Colonic mucosa (tissue), 4 donors: Measurements from ENCODE around the gene SHMT2. TPM values are rescaled to one million over a fixed set of nuclear protein-coding genes. Genes with fewer than 3 reads are reported as not detected.

ENCODE experiments used
- DNase-seq: peaks from one replicate; pipeline ENCODE4 v3.0.0-alpha.2; 2020
- H3K27ac ChIP-seq: fragments of 200-600 bp; one replicate; pipeline ENCODE4 v1.8.0; 2021
- H3K27me3 ChIP-seq: fragments of 200-600 bp; one replicate; pipeline ENCODE4 v1.8.0; 2021
- H3K36me3 ChIP-seq: fragments of 200-600 bp; one replicate; pipeline ENCODE4 v1.8.0; 2021
- H3K4me1 ChIP-seq: fragments of 200-600 bp; one replicate; pipeline ENCODE4 v1.8.0; 2021; ENCODE audit warnings: mild to moderate bottlenecking
- H3K4me3 ChIP-seq: fragments of 200-600 bp; one replicate; pipeline ENCODE4 v1.8.0; 2021
- H3K9ac ChIP-seq, 2 donors: one replicate each; pipeline ENCODE4 v1.7.0; 2013; ENCODE audit warnings: control low read depth in 2 of 2, low read depth in 2 of 2, low read length in 2 of 2
- H3K9me3 ChIP-seq: fragments of 200-600 bp; one replicate; pipeline ENCODE4 v1.8.0; 2021
- intact Hi-C: fragments of 100-400 bp; cut with DNase I; formaldehyde crosslinking; loops from one replicate; pipeline ENCODE4 v1.14.1; 2022
- total RNA-seq, 2 donors: library from RNA; stranded (reverse); fragmentation: NEBNext Ultra II Directional in 1 of 2; extraction: Animal tissue kit (Norgen Biotek cat#: 25700) in 1 of 2; gene quantifications; one replicate each; pipeline ENCODE4 v1.2.1, GENCODE V29; 2021
- TF ChIP-seq, protein P1 (sequence below): fragments of 200-600 bp; IDR thresholded peaks from one replicate; pipeline ENCODE4 v1.8.0; 2022; ENCODE audit warnings: antibody characterized with exemption, mild to moderate bottlenecking
- donor health status: healthy.
- donor health status: DM: no; HTN: no; CAD: no.
- donor health status: DM: no; HTN: no; CAD: no.

The SHMT2 gene
- total RNA-seq, 2 donors from 2014 or later = 69.4 to 160 TPM

DNA sequence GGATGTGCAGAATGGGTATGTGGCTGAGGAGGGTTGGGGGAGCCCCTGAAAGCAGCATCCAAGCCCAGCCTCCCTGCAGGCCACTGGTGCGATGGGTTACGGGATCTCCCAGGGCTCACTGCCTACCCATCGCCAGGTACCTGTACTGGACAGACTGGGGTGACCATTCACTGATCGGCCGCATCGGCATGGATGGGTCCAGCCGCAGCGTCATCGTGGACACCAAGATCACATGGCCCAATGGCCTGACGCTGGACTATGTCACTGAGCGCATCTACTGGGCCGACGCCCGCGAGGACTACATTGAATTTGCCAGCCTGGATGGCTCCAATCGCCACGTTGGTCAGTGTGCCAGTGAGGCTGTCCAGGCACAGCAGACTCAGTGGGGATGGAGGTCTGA, 31.2 kb upstream of the SHMT2 start:
- Histone ChIP-seq H3K36me3 (peaks cover 39% of the 10 kb centered on the region), H3K4me1 (no peaks in the 10 kb centered on the region), H3K27me3 (no peaks in the 10 kb centered on the region), H3K27ac (no peak overlapping the region), H3K4me3 (no peak overlapping the region), H3K9ac (no peak overlapping the region), H3K9me3 (no peaks in the 10 kb centered on the region)
- intact Hi-C loops = no loop called here
- TF ChIP-seq, protein P1, sequence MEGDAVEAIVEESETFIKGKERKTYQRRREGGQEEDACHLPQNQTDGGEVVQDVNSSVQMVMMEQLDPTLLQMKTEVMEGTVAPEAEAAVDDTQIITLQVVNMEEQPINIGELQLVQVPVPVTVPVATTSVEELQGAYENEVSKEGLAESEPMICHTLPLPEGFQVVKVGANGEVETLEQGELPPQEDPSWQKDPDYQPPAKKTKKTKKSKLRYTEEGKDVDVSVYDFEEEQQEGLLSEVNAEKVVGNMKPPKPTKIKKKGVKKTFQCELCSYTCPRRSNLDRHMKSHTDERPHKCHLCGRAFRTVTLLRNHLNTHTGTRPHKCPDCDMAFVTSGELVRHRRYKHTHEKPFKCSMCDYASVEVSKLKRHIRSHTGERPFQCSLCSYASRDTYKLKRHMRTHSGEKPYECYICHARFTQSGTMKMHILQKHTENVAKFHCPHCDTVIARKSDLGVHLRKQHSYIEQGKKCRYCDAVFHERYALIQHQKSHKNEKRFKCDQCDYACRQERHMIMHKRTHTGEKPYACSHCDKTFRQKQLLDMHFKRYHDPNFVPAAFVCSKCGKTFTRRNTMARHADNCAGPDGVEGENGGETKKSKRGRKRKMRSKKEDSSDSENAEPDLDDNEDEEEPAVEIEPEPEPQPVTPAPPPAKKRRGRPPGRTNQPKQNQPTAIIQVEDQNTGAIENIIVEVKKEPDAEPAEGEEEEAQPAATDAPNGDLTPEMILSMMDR = no peak
- no peak for DNase-seq

DNA sequence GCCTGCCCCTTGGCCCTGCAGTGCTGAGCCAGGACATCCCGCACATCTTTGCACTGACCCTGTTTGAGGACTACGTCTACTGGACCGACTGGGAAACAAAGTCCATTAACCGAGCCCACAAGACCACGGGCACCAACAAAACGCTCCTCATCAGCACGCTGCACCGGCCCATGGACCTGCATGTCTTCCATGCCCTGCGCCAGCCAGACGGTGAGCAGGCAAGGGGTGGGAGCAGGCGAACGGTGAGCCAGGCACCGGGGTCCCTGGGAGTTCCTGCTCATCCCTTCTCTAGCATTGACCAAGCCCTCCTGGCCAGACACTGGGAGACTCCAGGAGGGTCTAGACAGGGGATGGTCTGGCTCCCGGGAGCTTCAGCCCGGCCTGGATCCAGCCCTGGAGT, 30.3 kb upstream of the SHMT2 start:
- no peak for DNase-seq
- H3K36me3 ChIP-seq = peaks cover 43% of the 10 kb centered on the region
- TF ChIP-seq, protein P1 = no peak

DNA sequence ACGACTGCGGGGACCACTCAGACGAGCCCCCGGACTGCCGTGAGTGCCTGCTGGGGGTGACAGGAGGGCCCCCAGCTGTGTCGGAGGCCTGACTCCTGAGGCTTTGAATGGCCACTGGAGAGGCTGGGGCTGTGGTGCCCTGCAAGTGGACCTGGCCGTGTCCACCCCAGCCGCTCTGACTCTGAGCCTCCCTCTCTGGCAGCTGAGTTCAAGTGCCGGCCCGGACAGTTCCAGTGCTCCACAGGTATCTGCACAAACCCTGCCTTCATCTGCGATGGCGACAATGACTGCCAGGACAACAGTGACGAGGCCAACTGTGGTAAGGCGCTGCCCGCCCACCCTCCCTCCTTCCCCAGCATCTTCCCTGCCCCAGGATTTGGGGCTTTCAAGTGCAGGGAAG, 29.0 kb upstream of the SHMT2 start:
- no peaks in the 10 kb centered on the region for H3K27me3 ChIP-seq
- peaks cover 37% of the 10 kb centered on the region for H3K36me3 ChIP-seq
- no peaks in the 10 kb centered on the region for H3K4me1 ChIP-seq
- TF ChIP-seq, protein P1 = no peak
- no peaks in the 10 kb centered on the region for H3K9me3 ChIP-seq
- H3K27ac ChIP-seq = no peak overlapping the region
- DNase-seq = no peak
- intact Hi-C loops = no loop called here
- no peak overlapping the region for H3K9ac ChIP-seq
- no peak overlapping the region for H3K4me3 ChIP-seq

More for the DNA sequence above, 30.3 kb upstream of the SHMT2 start:
- Histone ChIP-seq H3K27ac (no peak overlapping the region), H3K9ac (no peak overlapping the region), H3K9me3 (no peaks in the 10 kb centered on the region), H3K27me3 (no peaks in the 10 kb centered on the region), H3K4me1 (no peaks in the 10 kb centered on the region), H3K4me3 (no peak overlapping the region)
- intact Hi-C loops = no loop called here

DNA sequence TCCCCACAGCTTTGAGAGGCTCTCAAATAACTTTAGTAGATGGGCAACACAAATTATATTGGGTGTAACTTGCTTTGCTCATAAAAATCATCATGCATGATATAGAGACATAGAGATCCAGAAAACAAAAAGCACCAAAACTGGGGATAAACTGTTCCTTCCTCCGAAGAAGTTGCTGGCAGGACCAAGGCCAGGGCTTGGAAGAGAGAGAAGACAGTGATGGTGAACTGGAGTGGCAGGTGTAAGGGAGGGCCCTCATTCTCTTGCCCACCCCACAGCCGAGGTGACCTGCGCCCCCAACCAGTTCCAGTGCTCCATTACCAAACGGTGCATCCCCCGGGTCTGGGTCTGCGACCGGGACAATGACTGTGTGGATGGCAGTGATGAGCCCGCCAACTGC, 28.3 kb upstream of the SHMT2 start:
- TF ChIP-seq, protein P1 = no peak
- H3K4me3 ChIP-seq = no peak overlapping the region
- no peak overlapping the region for H3K27ac ChIP-seq
- no peak overlapping the region for H3K9ac ChIP-seq
- no peaks in the 10 kb centered on the region for H3K9me3 ChIP-seq
- peaks cover 35% of the 10 kb centered on the region for H3K36me3 ChIP-seq
- H3K27me3 ChIP-seq = no peaks in the 10 kb centered on the region
- DNase-seq = no peak
- no peaks in the 10 kb centered on the region for H3K4me1 ChIP-seq
- intact Hi-C loops = no loop called here

DNA sequence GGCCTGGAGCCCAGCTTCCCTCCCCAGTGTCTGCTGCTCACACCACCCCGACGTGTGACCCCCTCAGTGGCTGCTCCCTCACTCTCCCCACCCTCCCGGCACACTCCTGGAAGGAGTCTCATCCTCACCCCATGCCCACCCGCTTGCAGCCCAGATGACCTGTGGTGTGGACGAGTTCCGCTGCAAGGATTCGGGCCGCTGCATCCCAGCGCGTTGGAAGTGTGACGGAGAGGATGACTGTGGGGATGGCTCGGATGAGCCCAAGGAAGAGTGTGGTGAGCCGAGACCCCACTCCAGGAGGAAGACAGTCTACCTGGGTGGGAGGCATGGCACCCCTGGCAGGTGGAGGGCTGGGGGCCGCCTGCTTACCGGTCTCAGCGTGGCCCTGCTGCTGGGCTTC, 27.9 kb upstream of the SHMT2 start:
- no peak for DNase-seq
- Histone ChIP-seq H3K4me3 (no peak overlapping the region), H3K36me3 (peaks cover 34% of the 10 kb centered on the region), H3K9ac (no peak overlapping the region), H3K27ac (no peak overlapping the region), H3K27me3 (no peaks in the 10 kb centered on the region), H3K9me3 (no peaks in the 10 kb centered on the region), H3K4me1 (no peaks in the 10 kb centered on the region)
- TF ChIP-seq, protein P1 = no peak
- intact Hi-C loops = no loop called here

DNA sequence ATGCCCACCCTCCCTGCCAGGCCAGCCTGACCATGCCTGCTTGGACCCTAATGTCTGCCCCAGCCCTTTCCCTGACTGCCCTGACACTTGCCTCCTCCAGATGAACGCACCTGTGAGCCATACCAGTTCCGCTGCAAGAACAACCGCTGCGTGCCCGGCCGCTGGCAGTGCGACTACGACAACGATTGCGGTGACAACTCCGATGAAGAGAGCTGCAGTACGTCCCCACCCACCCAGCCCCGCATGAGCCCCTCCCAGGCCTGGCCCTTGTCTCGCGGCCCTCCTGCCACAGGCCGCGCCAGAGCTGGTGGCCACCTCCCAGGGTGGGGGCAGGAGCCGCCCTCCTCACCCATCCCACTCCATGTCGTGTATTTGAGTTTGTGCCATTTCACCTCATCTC, 27.2 kb upstream of the SHMT2 start:
- no peaks in the 10 kb centered on the region for H3K27me3 ChIP-seq
- no peak overlapping the region for H3K9ac ChIP-seq
- no peak for DNase-seq
- TF ChIP-seq, protein P1 = no peak
- intact Hi-C loops = no loop called here
- peaks cover 33% of the 10 kb centered on the region for H3K36me3 ChIP-seq
- no peak overlapping the region for H3K4me3 ChIP-seq
- no peaks in the 10 kb centered on the region for H3K4me1 ChIP-seq
- no peak overlapping the region for H3K27ac ChIP-seq
- H3K9me3 ChIP-seq = no peaks in the 10 kb centered on the region
